HepG2 (cell line): ENCODE measurements around the gene PLB1. TPM values are rescaled to one million over a fixed set of nuclear protein-coding genes. Genes with fewer than 3 reads are reported as not detected.
A peak's percentile ranks its signal among the peaks of the same experiment; 100 is the strongest.

Experiments
- HNRNPLL ChIP-seq: fragments of 200-400 bp; formaldehyde crosslinking; IDR thresholded peaks from 2 replicates; pipeline ENCODE4 v1.6.1; 2017; ENCODE audit warnings: mild to moderate bottlenecking, low read depth, low read length; ENCODE audit not compliant: poor library complexity, severe bottlenecking
- KLF15 ChIP-seq: sonication (generic); formaldehyde crosslinking; IDR thresholded peaks from 2 replicates; pipeline ENCODE4 v1.8.1; 2023; ENCODE audit warnings: borderline replicate concordance, mild to moderate bottlenecking, inconsistent platforms, missing genetic modification reagents, mixed read lengths
- MED13 ChIP-seq: sonication (generic); formaldehyde crosslinking; IDR thresholded peaks from 2 replicates; pipeline ENCODE4 v1.5.0; 2020; ENCODE audit warnings: missing genetic modification reagents
- PBX3 ChIP-seq: sonication (generic); formaldehyde crosslinking; IDR thresholded peaks from 2 replicates; pipeline ENCODE4 v1.8.1; 2023; ENCODE audit warnings: missing genetic modification reagents, inconsistent platforms, borderline replicate concordance
- RAD21 ChIP-seq: fragments of 450-650 bp; formaldehyde crosslinking; IDR thresholded peaks from 2 replicates; pipeline ENCODE4 v1.5.0; 2020; ENCODE audit warnings: mild to moderate bottlenecking
- ZBTB39 ChIP-seq: sonication (generic); formaldehyde crosslinking; IDR thresholded peaks from 2 replicates; pipeline ENCODE4 v1.5.0; 2020; ENCODE audit warnings: missing genetic modification reagents
- ZFP36L2 ChIP-seq: sonication (generic); formaldehyde crosslinking; IDR thresholded peaks from 2 replicates; pipeline ENCODE4 v1.4.0; 2020; ENCODE audit warnings: missing genetic modification reagents
- ZNF264 ChIP-seq: sonication (generic); formaldehyde crosslinking; IDR thresholded peaks from 2 replicates; pipeline ENCODE4 v1.4.0; 2020; ENCODE audit warnings: missing genetic modification reagents
- ZNF562 ChIP-seq: sonication (generic); formaldehyde crosslinking; IDR thresholded peaks from 2 replicates; pipeline ENCODE4 v1.8.0; 2022; ENCODE audit warnings: missing genetic modification reagents, borderline replicate concordance
- ZNF775 ChIP-seq: sonication (generic); formaldehyde crosslinking; IDR thresholded peaks from 2 replicates; pipeline ENCODE4 v1.4.0; 2020; ENCODE audit warnings: missing genetic modification reagents, mild to moderate bottlenecking, moderate library complexity, borderline replicate concordance
- ZNF788 ChIP-seq: sonication (generic); formaldehyde crosslinking; IDR thresholded peaks from 2 replicates; pipeline ENCODE4 v1.5.0; 2020; ENCODE audit warnings: mild to moderate bottlenecking, missing genetic modification reagents, borderline replicate concordance
- polyA plus RNA-seq, 8 experiments: library from polyadenylated mRNA; depleted of rRNA in 3 of 8; stranded (reverse) in 7 of 8; unstranded in 1 of 8; fragments of >200 nt; fragmentation: Illumina TruSeq in 4 of 8; extraction: Trizol in 4 of 8; gene quantifications; 2 replicates each; pipeline versions ENCODE4 v1.2.1 to v1.2.3, GENCODE V29; 2011 to 2016; ENCODE audit warnings: low read depth in 4 of 8, missing spikeins in 1 of 8, mixed read lengths in 1 of 8; ENCODE audit not compliant: insufficient read depth in 1 of 8
- total RNA-seq, 5 experiments: library from RNA; depleted of rRNA; stranded (reverse); fragments of >200 nt; fragmentation: Illumina TruSeq; extraction: Trizol; gene quantifications; 2 replicates each; pipeline ENCODE4 v1.2.3, GENCODE V29; 2016; ENCODE audit warnings: low read depth in 1 of 5
- TF ChIP-seq, protein P1 (sequence below): sonication (generic); formaldehyde crosslinking; IDR thresholded peaks from 2 replicates; pipeline ENCODE4 v1.4.0; 2020; ENCODE audit warnings: missing genetic modification reagents
- TF ChIP-seq, protein P2 (sequence below): sonication (generic); formaldehyde crosslinking; IDR thresholded peaks from 2 replicates; pipeline ENCODE4 v1.4.0; 2020; ENCODE audit warnings: missing genetic modification reagents
- TF ChIP-seq, protein P3 (sequence below), 2 experiments: sonication (generic) in 1 of 2; formaldehyde crosslinking in 1 of 2; IDR thresholded peaks; 2 replicates each; pipeline versions ENCODE4 v1.6.1 to v1.9.0; 2014 to 2022; ENCODE audit warnings: antibody characterized with exemption in 1 of 2, borderline replicate concordance in 1 of 2, inconsistent platforms in 1 of 2, low read depth in 1 of 2, missing genetic modification reagents in 1 of 2

Gene PLB1
- total and polyA plus RNA-seq, 2 of the 13 experiments (the other 11 are each of a cell fraction or from before 2014, with no cell fraction given), result 0.20 to 1.8 TPM

DNA sequence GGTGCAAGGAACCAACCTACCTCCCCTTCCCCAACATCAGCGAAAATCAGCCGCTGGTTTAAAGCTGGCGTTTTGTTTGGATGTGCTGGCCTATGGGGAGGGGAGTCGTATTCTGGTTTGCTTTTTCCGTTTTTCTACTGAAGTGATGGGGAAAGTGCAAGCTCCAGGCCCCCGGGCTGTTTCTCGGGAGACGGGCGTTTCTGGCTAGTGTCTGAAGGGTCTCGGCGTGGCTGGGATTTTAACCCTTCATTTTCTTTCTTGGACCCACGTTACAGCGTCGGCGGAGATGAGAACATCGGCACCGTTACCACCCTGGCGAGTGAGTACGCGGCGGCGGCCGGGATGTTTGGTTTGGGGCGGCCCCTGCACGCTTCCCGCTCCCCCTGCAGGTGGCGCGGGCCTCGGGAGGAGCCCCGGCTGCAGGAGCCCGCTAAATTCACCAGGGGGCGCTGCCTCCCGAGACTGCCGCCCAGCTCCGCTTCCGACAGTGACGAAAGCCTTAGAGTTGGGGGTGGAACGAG lies 70.7 kb downstream of the PLB1 start (continued):
- TF ChIP-seq, protein P1, sequence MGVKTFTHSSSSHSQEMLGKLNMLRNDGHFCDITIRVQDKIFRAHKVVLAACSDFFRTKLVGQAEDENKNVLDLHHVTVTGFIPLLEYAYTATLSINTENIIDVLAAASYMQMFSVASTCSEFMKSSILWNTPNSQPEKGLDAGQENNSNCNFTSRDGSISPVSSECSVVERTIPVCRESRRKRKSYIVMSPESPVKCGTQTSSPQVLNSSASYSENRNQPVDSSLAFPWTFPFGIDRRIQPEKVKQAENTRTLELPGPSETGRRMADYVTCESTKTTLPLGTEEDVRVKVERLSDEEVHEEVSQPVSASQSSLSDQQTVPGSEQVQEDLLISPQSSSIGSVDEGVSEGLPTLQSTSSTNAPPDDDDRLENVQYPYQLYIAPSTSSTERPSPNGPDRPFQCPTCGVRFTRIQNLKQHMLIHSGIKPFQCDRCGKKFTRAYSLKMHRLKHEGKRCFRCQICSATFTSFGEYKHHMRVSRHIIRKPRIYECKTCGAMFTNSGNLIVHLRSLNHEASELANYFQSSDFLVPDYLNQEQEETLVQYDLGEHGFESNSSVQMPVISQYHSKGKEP (CRISPR knock-in tag), result no peak
- TF ChIP-seq HNRNPLL, result peak; percentile 79
- TF ChIP-seq RAD21 (CRISPR knock-in tag), result peak; percentile 96
- no peak for TF ChIP-seq ZFP36L2
- no peak for TF ChIP-seq ZNF775
- TF ChIP-seq PBX3 (CRISPR knock-in tag), result no peak
- no peak; the same call in 1 of the 2 replicates for TF ChIP-seq KLF15 (CRISPR knock-in tag)
- TF ChIP-seq, protein P2, sequence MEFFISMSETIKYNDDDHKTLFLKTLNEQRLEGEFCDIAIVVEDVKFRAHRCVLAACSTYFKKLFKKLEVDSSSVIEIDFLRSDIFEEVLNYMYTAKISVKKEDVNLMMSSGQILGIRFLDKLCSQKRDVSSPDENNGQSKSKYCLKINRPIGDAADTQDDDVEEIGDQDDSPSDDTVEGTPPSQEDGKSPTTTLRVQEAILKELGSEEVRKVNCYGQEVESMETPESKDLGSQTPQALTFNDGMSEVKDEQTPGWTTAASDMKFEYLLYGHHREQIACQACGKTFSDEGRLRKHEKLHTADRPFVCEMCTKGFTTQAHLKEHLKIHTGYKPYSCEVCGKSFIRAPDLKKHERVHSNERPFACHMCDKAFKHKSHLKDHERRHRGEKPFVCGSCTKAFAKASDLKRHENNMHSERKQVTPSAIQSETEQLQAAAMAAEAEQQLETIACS, result 0 out of 2 replicates have a peak, but pooled peaks have one; percentile 19
- no peak for TF ChIP-seq MED13 (CRISPR knock-in tag)
- TF ChIP-seq ZNF264 (CRISPR knock-in tag), result no peak
- TF ChIP-seq ZNF788 (CRISPR knock-in tag), result peak; percentile 60; the same call in 1 of the 2 replicates
- no peak for TF ChIP-seq ZNF562 (CRISPR knock-in tag)
- TF ChIP-seq ZBTB39 (CRISPR knock-in tag), result no peak
- TF ChIP-seq, protein P3, sequence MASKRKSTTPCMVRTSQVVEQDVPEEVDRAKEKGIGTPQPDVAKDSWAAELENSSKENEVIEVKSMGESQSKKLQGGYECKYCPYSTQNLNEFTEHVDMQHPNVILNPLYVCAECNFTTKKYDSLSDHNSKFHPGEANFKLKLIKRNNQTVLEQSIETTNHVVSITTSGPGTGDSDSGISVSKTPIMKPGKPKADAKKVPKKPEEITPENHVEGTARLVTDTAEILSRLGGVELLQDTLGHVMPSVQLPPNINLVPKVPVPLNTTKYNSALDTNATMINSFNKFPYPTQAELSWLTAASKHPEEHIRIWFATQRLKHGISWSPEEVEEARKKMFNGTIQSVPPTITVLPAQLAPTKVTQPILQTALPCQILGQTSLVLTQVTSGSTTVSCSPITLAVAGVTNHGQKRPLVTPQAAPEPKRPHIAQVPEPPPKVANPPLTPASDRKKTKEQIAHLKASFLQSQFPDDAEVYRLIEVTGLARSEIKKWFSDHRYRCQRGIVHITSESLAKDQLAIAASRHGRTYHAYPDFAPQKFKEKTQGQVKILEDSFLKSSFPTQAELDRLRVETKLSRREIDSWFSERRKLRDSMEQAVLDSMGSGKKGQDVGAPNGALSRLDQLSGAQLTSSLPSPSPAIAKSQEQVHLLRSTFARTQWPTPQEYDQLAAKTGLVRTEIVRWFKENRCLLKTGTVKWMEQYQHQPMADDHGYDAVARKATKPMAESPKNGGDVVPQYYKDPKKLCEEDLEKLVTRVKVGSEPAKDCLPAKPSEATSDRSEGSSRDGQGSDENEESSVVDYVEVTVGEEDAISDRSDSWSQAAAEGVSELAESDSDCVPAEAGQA (IDR thresholded peaks at IDR 0.05; ENCODE audit: low read depth), result peak; percentile 32; the same call in 1 of the 2 replicates
- TF ChIP-seq, protein P3 (CRISPR knock-in tag; IDR thresholded peaks at IDR 0.05; ENCODE audit: borderline replicate concordance), result no peak
